ENCODE measurements around the gene PPCS. TPM values are rescaled to one million over a fixed set of nuclear protein-coding genes. Genes with fewer than 3 reads are reported as not detected.

Gene PPCS
- total RNA-seq, 1 experiment from 2014 or later = 73.0 TPM

DNA sequence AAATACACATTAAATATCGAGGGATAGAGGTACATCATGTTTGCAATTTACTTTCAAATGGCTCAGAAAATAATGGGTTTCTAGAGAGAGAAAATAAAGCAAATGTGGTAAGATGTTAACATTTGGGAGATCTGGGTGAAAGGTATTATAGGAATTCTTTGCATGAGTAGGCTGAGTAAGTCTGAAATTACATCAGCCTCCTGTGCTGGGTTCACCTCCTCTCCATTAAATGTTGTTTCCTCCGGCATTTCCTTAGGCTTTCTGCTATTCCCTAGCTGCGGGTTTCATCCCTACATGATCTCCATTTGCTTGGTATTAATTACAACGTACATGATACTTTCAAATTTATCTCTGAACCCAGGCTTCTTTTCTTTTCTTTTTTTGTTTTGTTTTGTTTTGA, 32.1 kb upstream of the PPCS start:
- DNase-seq = no peak
- Histone ChIP-seq H3K36me3 (ENCODE audit: low read depth) (no peaks in the 10 kb centered on the region), H3K27me3 (ENCODE audit: insufficient read depth, low read depth) (no peaks in the 10 kb centered on the region), H3F3A (ENCODE audit: insufficient read depth, low read depth) (no peaks in the 10 kb centered on the region), H3K4me1 (replicated peaks; ENCODE audit: insufficient read depth) (peaks cover 10% of the 10 kb centered on the region), H3K9me2 (ENCODE audit: insufficient read depth) (no peaks in the 10 kb centered on the region), H3K79me2 (ENCODE audit: low read depth) (no peaks in the 10 kb centered on the region), H3K4me3 (no peak overlapping the region), H2AFZ (peak overlapping the region; percentile 63), H4K20me1 (ENCODE audit: insufficient read depth) (no peaks in the 10 kb centered on the region; the same call in 1 of the 2 replicates), H3K4me2 (peak overlapping the region; percentile 12), H3K9me3 (ENCODE audit: insufficient read depth, low read depth) (no peaks in the 10 kb centered on the region), H3K27ac (no peak overlapping the region)
- no peak for TF ChIP-seq EZH2 (IDR thresholded peaks at IDR 0.05; ENCODE audit: low read depth)
- TF ChIP-seq, protein P1, sequence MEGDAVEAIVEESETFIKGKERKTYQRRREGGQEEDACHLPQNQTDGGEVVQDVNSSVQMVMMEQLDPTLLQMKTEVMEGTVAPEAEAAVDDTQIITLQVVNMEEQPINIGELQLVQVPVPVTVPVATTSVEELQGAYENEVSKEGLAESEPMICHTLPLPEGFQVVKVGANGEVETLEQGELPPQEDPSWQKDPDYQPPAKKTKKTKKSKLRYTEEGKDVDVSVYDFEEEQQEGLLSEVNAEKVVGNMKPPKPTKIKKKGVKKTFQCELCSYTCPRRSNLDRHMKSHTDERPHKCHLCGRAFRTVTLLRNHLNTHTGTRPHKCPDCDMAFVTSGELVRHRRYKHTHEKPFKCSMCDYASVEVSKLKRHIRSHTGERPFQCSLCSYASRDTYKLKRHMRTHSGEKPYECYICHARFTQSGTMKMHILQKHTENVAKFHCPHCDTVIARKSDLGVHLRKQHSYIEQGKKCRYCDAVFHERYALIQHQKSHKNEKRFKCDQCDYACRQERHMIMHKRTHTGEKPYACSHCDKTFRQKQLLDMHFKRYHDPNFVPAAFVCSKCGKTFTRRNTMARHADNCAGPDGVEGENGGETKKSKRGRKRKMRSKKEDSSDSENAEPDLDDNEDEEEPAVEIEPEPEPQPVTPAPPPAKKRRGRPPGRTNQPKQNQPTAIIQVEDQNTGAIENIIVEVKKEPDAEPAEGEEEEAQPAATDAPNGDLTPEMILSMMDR (conservative IDR thresholded peaks at IDR 0.05) = no peak
- BruUV-seq (replicated peaks) = no TSS peak
- POLR2A ChIA-PET (ENCODE audit: unreplicated experiment) = no interaction called here
- CTCF ChIA-PET = no interaction called here
- intact Hi-C loops (cut with micrococcal nuclease; ENCODE audit: unreplicated experiment) = no loop called here

DNA sequence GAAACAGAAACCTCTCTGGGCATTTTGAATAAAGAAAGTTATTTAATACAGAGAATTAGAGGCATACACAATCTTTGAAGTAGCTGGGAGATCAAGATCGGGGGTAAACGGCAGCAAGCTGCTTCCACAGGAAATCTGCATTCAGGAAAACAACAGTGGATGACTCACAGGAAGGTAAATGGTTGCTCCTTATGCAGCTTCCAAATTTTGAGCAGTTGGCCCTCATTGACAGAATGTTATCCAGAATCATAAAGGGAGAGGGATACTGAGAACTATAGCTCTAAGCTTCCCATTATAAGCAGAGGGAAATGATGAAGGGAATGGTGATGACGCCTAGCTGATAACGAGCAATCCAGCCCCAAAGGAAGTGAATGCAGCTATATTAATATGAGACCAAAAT, 29.1 kb upstream of the PPCS start:
- H3K9me2 ChIP-seq (ENCODE audit: insufficient read depth) = no peaks in the 10 kb centered on the region
- DNase-seq = no peak
- no peaks in the 10 kb centered on the region; the same call in 1 of the 2 replicates for H4K20me1 ChIP-seq (ENCODE audit: insufficient read depth)
- no peak overlapping the region for H3K27ac ChIP-seq
- POLR2A ChIA-PET (ENCODE audit: unreplicated experiment) = no interaction called here
- BruUV-seq (replicated peaks) = no TSS peak
- H3K4me1 ChIP-seq (replicated peaks; ENCODE audit: insufficient read depth) = peaks cover 10% of the 10 kb centered on the region
- H3K4me3 ChIP-seq = no peak overlapping the region
- no peaks in the 10 kb centered on the region for H3F3A ChIP-seq (ENCODE audit: insufficient read depth, low read depth)
- no peaks in the 10 kb centered on the region for H3K79me2 ChIP-seq (ENCODE audit: low read depth)
- H3K4me2 ChIP-seq = no peak overlapping the region
- TF ChIP-seq, protein P1 (conservative IDR thresholded peaks at IDR 0.05) = no peak
- no peak for TF ChIP-seq EZH2 (IDR thresholded peaks at IDR 0.05; ENCODE audit: low read depth)
- no peaks in the 10 kb centered on the region for H3K27me3 ChIP-seq (ENCODE audit: insufficient read depth, low read depth)
- CTCF ChIA-PET = no interaction called here
- no peaks in the 10 kb centered on the region for H3K36me3 ChIP-seq (ENCODE audit: low read depth)
- no peak overlapping the region for H2AFZ ChIP-seq
- intact Hi-C loops (cut with micrococcal nuclease; ENCODE audit: unreplicated experiment) = no loop called here
- no peaks in the 10 kb centered on the region for H3K9me3 ChIP-seq (ENCODE audit: insufficient read depth, low read depth)

DNA sequence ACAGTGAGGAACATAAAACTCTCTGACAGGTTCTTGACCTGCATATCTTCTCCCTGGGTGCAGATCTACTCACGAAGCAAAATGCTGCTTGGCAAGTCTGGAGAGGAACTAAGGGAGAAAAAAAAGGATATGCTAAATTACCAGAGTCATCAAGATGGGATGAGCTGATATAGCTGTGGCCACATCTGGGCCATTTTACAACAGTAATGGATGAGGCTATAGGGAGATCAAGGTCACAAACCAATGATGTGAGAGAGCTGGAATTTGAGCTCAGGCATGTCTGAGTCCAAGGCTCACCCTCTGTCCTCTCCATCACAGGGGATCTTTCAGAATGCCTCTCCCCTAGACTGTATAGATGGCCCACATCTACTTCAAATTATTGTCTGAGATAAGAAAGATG, 26.7 kb upstream of the PPCS start:
- no peak overlapping the region for H3K4me3 ChIP-seq
- no peaks in the 10 kb centered on the region for H3K36me3 ChIP-seq (ENCODE audit: low read depth)
- H3K27me3 ChIP-seq (ENCODE audit: insufficient read depth, low read depth) = no peaks in the 10 kb centered on the region
- H3K9me2 ChIP-seq (ENCODE audit: insufficient read depth) = no peaks in the 10 kb centered on the region
- DNase-seq = no peak
- H3K4me1 ChIP-seq (replicated peaks; ENCODE audit: insufficient read depth) = peaks cover under 1% of the 10 kb centered on the region; the same call in 1 of the 2 replicates
- no peaks in the 10 kb centered on the region for H3F3A ChIP-seq (ENCODE audit: insufficient read depth, low read depth)
- TF ChIP-seq, protein P1 (conservative IDR thresholded peaks at IDR 0.05) = no peak
- no peak for TF ChIP-seq EZH2 (IDR thresholded peaks at IDR 0.05; ENCODE audit: low read depth)
- CTCF ChIA-PET = no interaction called here
- BruUV-seq (replicated peaks) = no TSS peak
- H4K20me1 ChIP-seq (ENCODE audit: insufficient read depth) = no peaks in the 10 kb centered on the region
- H3K79me2 ChIP-seq (ENCODE audit: low read depth) = no peaks in the 10 kb centered on the region
- H3K4me2 ChIP-seq = no peak overlapping the region
- no peak overlapping the region for H2AFZ ChIP-seq
- intact Hi-C loops (cut with micrococcal nuclease; ENCODE audit: unreplicated experiment) = no loop called here
- H3K27ac ChIP-seq = no peak overlapping the region
- H3K9me3 ChIP-seq (ENCODE audit: insufficient read depth, low read depth) = no peaks in the 10 kb centered on the region
- POLR2A ChIA-PET (ENCODE audit: unreplicated experiment) = no interaction called here
